ENCODE measurements around the gene STT3A. TPM values are rescaled to one million over a fixed set of nuclear protein-coding genes. Genes with fewer than 3 reads are reported as not detected.

Gene STT3A
- total and polyA plus RNA-seq, 2 donors (not counting 1 experiment from before 2014, with no cell fraction given), result 257 to 375 TPM

DNA sequence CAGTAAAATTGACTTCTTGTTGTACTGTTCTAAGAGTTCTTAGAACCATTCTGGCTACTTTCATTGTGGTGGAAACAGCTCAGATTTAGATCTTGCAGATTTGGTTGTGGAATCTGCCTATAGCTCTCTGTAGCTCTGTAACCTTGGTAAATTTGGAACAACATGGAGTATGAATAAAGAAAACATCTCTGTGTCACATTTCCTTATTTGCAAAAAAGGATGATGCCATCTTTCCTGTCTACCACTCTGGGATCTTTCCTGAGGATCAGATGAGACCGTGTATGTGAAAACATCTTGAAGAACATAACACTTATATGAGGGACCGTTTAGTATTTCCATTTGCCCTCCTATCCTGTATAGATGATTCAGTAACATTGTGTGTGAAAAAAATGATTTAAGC, 78.9 kb downstream of the STT3A start:
- H3K79me2 ChIP-seq (ENCODE audit: control insufficient read depth, insufficient read depth, low read length), result no peaks in the 10 kb centered on the region
- H3K27me3 ChIP-seq (ENCODE audit: control insufficient read depth, insufficient read depth, low read length), result no peaks in the 10 kb centered on the region
- no peak overlapping the region for H3K4me3 ChIP-seq (replicated peaks in 1 of 4; ENCODE audit: control extremely low read depth in 1 of 4, insufficient read depth in 1 of 4, low read depth in 3 of 4, low read length in 4 of 4)
- TF ChIP-seq, protein P1, sequence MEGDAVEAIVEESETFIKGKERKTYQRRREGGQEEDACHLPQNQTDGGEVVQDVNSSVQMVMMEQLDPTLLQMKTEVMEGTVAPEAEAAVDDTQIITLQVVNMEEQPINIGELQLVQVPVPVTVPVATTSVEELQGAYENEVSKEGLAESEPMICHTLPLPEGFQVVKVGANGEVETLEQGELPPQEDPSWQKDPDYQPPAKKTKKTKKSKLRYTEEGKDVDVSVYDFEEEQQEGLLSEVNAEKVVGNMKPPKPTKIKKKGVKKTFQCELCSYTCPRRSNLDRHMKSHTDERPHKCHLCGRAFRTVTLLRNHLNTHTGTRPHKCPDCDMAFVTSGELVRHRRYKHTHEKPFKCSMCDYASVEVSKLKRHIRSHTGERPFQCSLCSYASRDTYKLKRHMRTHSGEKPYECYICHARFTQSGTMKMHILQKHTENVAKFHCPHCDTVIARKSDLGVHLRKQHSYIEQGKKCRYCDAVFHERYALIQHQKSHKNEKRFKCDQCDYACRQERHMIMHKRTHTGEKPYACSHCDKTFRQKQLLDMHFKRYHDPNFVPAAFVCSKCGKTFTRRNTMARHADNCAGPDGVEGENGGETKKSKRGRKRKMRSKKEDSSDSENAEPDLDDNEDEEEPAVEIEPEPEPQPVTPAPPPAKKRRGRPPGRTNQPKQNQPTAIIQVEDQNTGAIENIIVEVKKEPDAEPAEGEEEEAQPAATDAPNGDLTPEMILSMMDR (conservative IDR thresholded peaks at IDR 0.05 in 1 of 2, IDR thresholded peaks at IDR 0.05 in 1 of 2; ENCODE audit: low read depth in 1 of 2, low read length in 2 of 2), result no peak
- TF ChIP-seq EZH2 (IDR thresholded peaks at IDR 0.05; ENCODE audit: low read length, missing control alignments), result no peak
- H3K4me1 ChIP-seq (ENCODE audit: control insufficient read depth, extremely low read depth, insufficient read depth, low read length), result peaks cover 7% of the 10 kb centered on the region
- no peak overlapping the region for H3K4me2 ChIP-seq (ENCODE audit: extremely low read depth, insufficient read depth, low read length)
- H3K9ac ChIP-seq (ENCODE audit: insufficient read depth, low read length), result no peak overlapping the region
- no peaks in the 10 kb centered on the region for H4K20me1 ChIP-seq (ENCODE audit: control insufficient read depth, extremely low read depth, insufficient read depth, low read length)
- H3K27ac ChIP-seq (ENCODE audit: insufficient read depth, low read length), result no peak overlapping the region
- H3K9me3 ChIP-seq (ENCODE audit: control insufficient read depth, insufficient read depth, low read depth, low read length), result no peaks in the 10 kb centered on the region
- no peak for DNase-seq (ENCODE audit: low read depth in 2 of 2)
- H2AFZ ChIP-seq (ENCODE audit: low read length), result no peak overlapping the region
- H3K36me3 ChIP-seq (ENCODE audit: control insufficient read depth, insufficient read depth, low read length), result no peaks in the 10 kb centered on the region

Other genes with a start within 250 kb of the STT3A start
- 118 and 126 TPM in 2 replicates for gene FEZ1, start 96.6 kb upstream of the STT3A start, total RNA-seq
- 83.3 and 108 TPM in 2 replicates for gene FEZ1, start 96.6 kb upstream of the STT3A start, polyA plus RNA-seq
- 94.6 and 107 TPM in 2 replicates for gene EI24, start 23.4 kb upstream of the STT3A start, total RNA-seq
- 180 and 185 TPM in 2 replicates for gene EI24, start 23.4 kb upstream of the STT3A start, polyA plus RNA-seq
- gene CHEK1, start 32.3 kb downstream of the STT3A start, total RNA-seq, result 28.5 and 39.5 TPM in 2 replicates
- 28.3 and 37.9 TPM in 2 replicates for gene CHEK1, start 32.3 kb downstream of the STT3A start, polyA plus RNA-seq
- 0.26 TPM in 1 of 2 replicates, not detected in the other for gene ACRV1, start 88.0 kb downstream of the STT3A start, total RNA-seq
- gene ACRV1, start 88.0 kb downstream of the STT3A start, polyA plus RNA-seq, result not detected in 2 replicates
- gene PATE1, start 153.4 kb downstream of the STT3A start, total RNA-seq, result not detected in 2 replicates
- gene PATE1, start 153.4 kb downstream of the STT3A start, polyA plus RNA-seq, result not detected in 2 replicates
- gene PATE2, start 186.0 kb downstream of the STT3A start, total RNA-seq, result 0.17 TPM in 1 of 2 replicates, not detected in the other
- 0.05 TPM in 1 of 2 replicates, not detected in the other for gene PATE2, start 186.0 kb downstream of the STT3A start, polyA plus RNA-seq
- not detected in 2 replicates for gene PATE3, start 195.3 kb downstream of the STT3A start, total RNA-seq
- gene PATE3, start 195.3 kb downstream of the STT3A start, polyA plus RNA-seq, result not detected in 2 replicates
- gene PATE4, start 240.5 kb downstream of the STT3A start, total RNA-seq, result not detected in 2 replicates
- not detected in 2 replicates for gene PATE4, start 240.5 kb downstream of the STT3A start, polyA plus RNA-seq